Measurements from ENCODE around the gene PTGDR2. TPM values are rescaled to one million over a fixed set of nuclear protein-coding genes. Genes with fewer than 3 reads are reported as not detected.

PTGDR2 gene
- polyA plus RNA-seq, 2 of the 4 experiments (the other 2 are of a cell fraction) = 0.09 to 0.19 TPM

GRCh38 chr11:60890696-60891095 lies 34.9 kb upstream of the PTGDR2 start (continued):
- no peak for TF ChIP-seq CTCF (IDR thresholded peaks at IDR 0.05)
- TF ChIP-seq RCOR1 (IDR thresholded peaks at IDR 0.05; ENCODE audit: low read depth, low read length) = no peak
- TF ChIP-seq GATA3 (IDR thresholded peaks at IDR 0.05; ENCODE audit: borderline replicate concordance) = no peak
- TF ChIP-seq HES2 (IDR thresholded peaks at IDR 0.05) = no peak
- TF ChIP-seq TP53 (CRISPR knock-in tag; IDR thresholded peaks at IDR 0.05) = no peak
- TF ChIP-seq POLR2A (IDR thresholded peaks at IDR 0.05; ENCODE audit: low read length) = no peak
- TF ChIP-seq ZC3H11A (IDR thresholded peaks at IDR 0.05) = no peak
- no peak for TF ChIP-seq ZFP36 (IDR thresholded peaks at IDR 0.05; ENCODE audit: borderline replicate concordance, partially characterized antibody)

- ATAC-seq (no peak), FAIRE-seq (no peak), DNase-seq (ENCODE audit: low read depth in 1 of 2, low spot score in 1 of 2) (no peak)
- Histone ChIP-seq H3K4me3 (no peak overlapping the region), H3K4me2 (no peak overlapping the region), H3K9me3 (no peaks in the 10 kb centered on the region), H3K27ac (no peak overlapping the region), H3K4me1 (no peaks in the 10 kb centered on the region)
- POLR2A ChIA-PET = interaction anchor here (0.7 kb wide), 1 partner anchor 115 kb away, joined by 3 read pairs; no protein-coding TSS in a partner anchor
- CTCF ChIA-PET = interaction anchor here (0.8 to 7.7 kb wide), 9 partner anchors 9 to 114 kb away, joined by 3 to 109 read pairs (median 4); no protein-coding TSS in a partner anchor
- 70% methylated on average over 6 of the region's 6 CpGs for WGBS (ENCODE audit: missing lambda C conversion rate)
- TF ChIP-seq JUN (IDR thresholded peaks at IDR 0.05) (no peak), CHD4 (IDR thresholded peaks at IDR 0.05; ENCODE audit: borderline replicate concordance) (no peak), BHLHE40 (IDR thresholded peaks at IDR 0.05; ENCODE audit: low read depth, low read length) (no peak), SREBF2 (IDR thresholded peaks at IDR 0.05) (no peak), CHD2 (IDR thresholded peaks at IDR 0.05; ENCODE audit: low read length, partially characterized antibody) (no peak), RFX5 (IDR thresholded peaks at IDR 0.05) (no peak), TP53 (CRISPR knock-in tag; IDR thresholded peaks at IDR 0.05) (no peak), ELK1 (IDR thresholded peaks at IDR 0.05; ENCODE audit: low read depth, low read length) (no peak), HES2 (IDR thresholded peaks at IDR 0.05) (no peak), EHMT2 (IDR thresholded peaks at IDR 0.05; ENCODE audit: low read depth) (no peak), MAFK (IDR thresholded peaks at IDR 0.05; ENCODE audit: partially characterized antibody) (no peak), KDM5A (IDR thresholded peaks at IDR 0.05) (no peak), RCOR1 (IDR thresholded peaks at IDR 0.05; ENCODE audit: low read depth, low read length) (no peak), ZNF302 (CRISPR knock-in tag; IDR thresholded peaks at IDR 0.05) (no peak), BCL3 (IDR thresholded peaks at IDR 0.05) (no peak), FOXS1 (CRISPR knock-in tag; IDR thresholded peaks at IDR 0.05) (no peak), HOXB5 (CRISPR knock-in tag; IDR thresholded peaks at IDR 0.05) (no peak), EP300 (IDR thresholded peaks at IDR 0.05) (no peak), HOXB13 (CRISPR knock-in tag; IDR thresholded peaks at IDR 0.05; ENCODE audit: low read depth) (no peak)
These were observed 34.1 kb upstream of the PTGDR2 start for GRCh38 chr11:60889869-60890311.
